ENCODE measurements around the gene UBE2L3. TPM values are rescaled to one million over a fixed set of nuclear protein-coding genes. Genes with fewer than 3 reads are reported as not detected.

UBE2L3 gene
- polyA plus RNA-seq, 1 donor (not counting 4 experiments of a cell fraction or from before 2014, with no cell fraction given): 80.8 TPM

- DNase-seq (ENCODE audit: low read depth, low spot score) (no peak), FAIRE-seq (no peak)
- Histone ChIP-seq H3K36me3 (ENCODE audit: control insufficient read depth in 2 of 2, extremely low read depth in 1 of 2, insufficient read depth in 2 of 2, low read length in 2 of 2) (peaks cover 25 to 26% of the 10 kb centered on the region in 2 experiments), H2AFZ (ENCODE audit: control insufficient read depth, low read length) (no peak overlapping the region), H3K4me2 (ENCODE audit: control insufficient read depth, extremely low read depth, insufficient read depth, low read depth, low read length) (no peak overlapping the region), H3K9me3 (ENCODE audit: control insufficient read depth, low read depth, low read length) (no peaks in the 10 kb centered on the region), H4K20me1 (ENCODE audit: control insufficient read depth, extremely low read depth, insufficient read depth, low read length) (no peaks in the 10 kb centered on the region), H3K4me3 (ENCODE audit: control insufficient read depth in 2 of 3, extremely low read depth in 1 of 3, insufficient read depth in 2 of 3, low read depth in 1 of 3, low read length in 3 of 3) (no peak overlapping the region), H3K79me2 (ENCODE audit: control insufficient read depth, insufficient read depth, low read length) (peaks cover 17% of the 10 kb centered on the region), H3K27me3 (ENCODE audit: control insufficient read depth, extremely low read depth, insufficient read depth, low read length) (no peaks in the 10 kb centered on the region), H3K9me1 (ENCODE audit: control insufficient read depth, extremely low read depth, insufficient read depth, low read length) (no peaks in the 10 kb centered on the region), H3K9ac (ENCODE audit: control insufficient read depth, extremely low read depth, insufficient read depth, low read length) (no peak overlapping the region), H3K4me1 (ENCODE audit: control insufficient read depth, extremely low read depth, insufficient read depth, low read length) (peaks cover 6% of the 10 kb centered on the region), H3K27ac (ENCODE audit: control insufficient read depth, insufficient read depth, low read length) (no peak overlapping the region)
- no peak for TF ChIP-seq CTCF (optimal IDR thresholded peaks at IDR 0.05 in 1 of 3, IDR thresholded peaks at IDR 0.05 in 1 of 3, conservative IDR thresholded peaks at IDR 0.05 in 1 of 3; ENCODE audit: extremely low read depth in 1 of 3, insufficient read depth in 2 of 3, low read length in 3 of 3)
- no peak for TF ChIP-seq EZH2 (IDR thresholded peaks at IDR 0.05; ENCODE audit: low read length)
- dilution Hi-C loops (cut with MboI; ENCODE audit: extremely low pct_ligation_motif_present, low sequenced_read_pairs): no loop called here
Measured at GRCh38 chr22:21669026-21669425, 101.5 kb downstream of the UBE2L3 start.

GRCh38 chr22:21672107-21672629, 104.7 kb downstream of the UBE2L3 start:
- Histone ChIP-seq H3K4me2 (ENCODE audit: control insufficient read depth, extremely low read depth, insufficient read depth, low read depth, low read length) (no peak overlapping the region), H3K36me3 (ENCODE audit: control insufficient read depth in 2 of 2, extremely low read depth in 1 of 2, insufficient read depth in 2 of 2, low read length in 2 of 2) (peaks cover 28 to 38% of the 10 kb centered on the region in 2 experiments), H3K9me1 (ENCODE audit: control insufficient read depth, extremely low read depth, insufficient read depth, low read length) (no peaks in the 10 kb centered on the region), H4K20me1 (ENCODE audit: control insufficient read depth, extremely low read depth, insufficient read depth, low read length) (no peaks in the 10 kb centered on the region), H3K27me3 (ENCODE audit: control insufficient read depth, extremely low read depth, insufficient read depth, low read length) (no peaks in the 10 kb centered on the region), H3K4me1 (ENCODE audit: control insufficient read depth, extremely low read depth, insufficient read depth, low read length) (peaks cover 6% of the 10 kb centered on the region), H3K9ac (ENCODE audit: control insufficient read depth, extremely low read depth, insufficient read depth, low read length) (no peak overlapping the region), H3K79me2 (ENCODE audit: control insufficient read depth, insufficient read depth, low read length) (peaks cover 12% of the 10 kb centered on the region), H3K4me3 (ENCODE audit: control insufficient read depth in 2 of 3, extremely low read depth in 1 of 3, insufficient read depth in 2 of 3, low read depth in 1 of 3, low read length in 3 of 3) (no peak overlapping the region), H2AFZ (ENCODE audit: control insufficient read depth, low read length) (no peak overlapping the region), H3K9me3 (ENCODE audit: control insufficient read depth, low read depth, low read length) (no peaks in the 10 kb centered on the region), H3K27ac (ENCODE audit: control insufficient read depth, insufficient read depth, low read length) (no peak overlapping the region)
- no peak for FAIRE-seq
- dilution Hi-C loops (cut with MboI; ENCODE audit: extremely low pct_ligation_motif_present, low sequenced_read_pairs): no loop called here
- TF ChIP-seq EZH2 (IDR thresholded peaks at IDR 0.05; ENCODE audit: low read length) (no peak), CTCF (optimal IDR thresholded peaks at IDR 0.05 in 1 of 3, IDR thresholded peaks at IDR 0.05 in 1 of 3, conservative IDR thresholded peaks at IDR 0.05 in 1 of 3; ENCODE audit: extremely low read depth in 1 of 3, insufficient read depth in 2 of 3, low read length in 3 of 3) (no peak)
- no peak for DNase-seq (ENCODE audit: low read depth, low spot score)

Small RNA genes within 50 kb of the gene (small RNA-seq; reads per million reads assigned to genes)
- 2.9 to 170 (median 39.9) reads per million in 3 experiments for gene MIR301B (ENCODE audit: insufficient read length in 3 of 3, low read depth in 3 of 3, low replicate concordance in 1 of 3)
- 0 reads per million in 3 experiments for gene RF00492 (ENCODE audit: insufficient read length in 3 of 3, low read depth in 3 of 3, low replicate concordance in 1 of 3)
- gene RN7SKP221 (ENCODE audit: insufficient read length in 3 of 3, low read depth in 3 of 3, low replicate concordance in 1 of 3): 0 reads per million in 3 experiments

Other genes starting within 250 kb of the UBE2L3 start
- gene RIMBP3B, start 184.0 kb upstream of the UBE2L3 start, polyA plus RNA-seq: not detected in 3 replicates
- 1.1 to 1.5 TPM (median 1.2 TPM) in 3 replicates for gene HIC2, start 150.3 kb upstream of the UBE2L3 start, polyA plus RNA-seq
- gene TMEM191C, start 100.3 kb upstream of the UBE2L3 start, polyA plus RNA-seq: 0.27 to 0.68 TPM (median 0.31 TPM) in 3 replicates
- gene RIMBP3C, start 16.3 kb upstream of the UBE2L3 start, polyA plus RNA-seq: 0.01 TPM in 1 of 3 replicates, not detected in the others
- 18.2 to 31.8 TPM (median 22.3 TPM) in 3 replicates for gene YDJC, start 62.3 kb downstream of the UBE2L3 start, polyA plus RNA-seq
- gene CCDC116, start 65.0 kb downstream of the UBE2L3 start, polyA plus RNA-seq: 0.03 TPM in 3 replicates
- 23.2 to 33.1 TPM (median 25.6 TPM) in 3 replicates for gene SDF2L1, start 74.6 kb downstream of the UBE2L3 start, polyA plus RNA-seq
- gene PPIL2, start 98.3 kb downstream of the UBE2L3 start, polyA plus RNA-seq: 24.6 to 31.4 TPM (median 30.2 TPM) in 3 replicates
- 0.03 to 0.05 TPM in 2 of 3 replicates, not detected in the other for gene YPEL1, start 168.1 kb downstream of the UBE2L3 start, polyA plus RNA-seq